ENCODE results near the gene CD84.
"Not testable (repeated sequence)": the region's sequence is repeated elsewhere in the genome, so short reads cannot be mapped to it uniquely, and the experiment has no call there.

CD84 gene

GRCh38 chr1:160569806-160570205 lies 9.5 kb downstream of the CD84 start:
- no peak for TF ChIP-seq CTCF (IDR thresholded peaks at IDR 0.05; ENCODE audit: insufficient read depth, low read length, missing control alignments)

GRCh38 chr1:160567858-160568682 lies 11.2 kb downstream of the CD84 start:
- H3K4me3 ChIP-seq (ENCODE audit: low read depth, low read length): no peak overlapping the region
- ChIA-PET POLR2A (no interaction called here), CTCF (no interaction called here)
- no peak for DNase-seq (ENCODE audit: low read depth, low spot score)
- TF ChIP-seq CTCF (IDR thresholded peaks at IDR 0.05; ENCODE audit: insufficient read depth, low read length, missing control alignments): no peak

More at GRCh38 chr1:160569806-160570205, 9.5 kb downstream of the CD84 start:
- ChIA-PET POLR2A (no interaction called here), CTCF (no interaction called here)
- no peak overlapping the region for H3K4me3 ChIP-seq (ENCODE audit: low read depth, low read length)
- no peak for DNase-seq (ENCODE audit: low read depth, low spot score)

- ChIA-PET CTCF (no interaction called here), POLR2A (no interaction called here)
- no peak overlapping the region for H3K4me3 ChIP-seq (ENCODE audit: low read depth, low read length)
- no peak for TF ChIP-seq CTCF (IDR thresholded peaks at IDR 0.05; ENCODE audit: insufficient read depth, low read length, missing control alignments)
- no peak for DNase-seq (ENCODE audit: low read depth, low spot score)
Measured at GRCh38 chr1:160567341-160567740, 12.0 kb downstream of the CD84 start.

GRCh38 chr1:160565564-160565963 lies 13.7 kb downstream of the CD84 start:
- no peak overlapping the region for H3K4me3 ChIP-seq (ENCODE audit: low read depth, low read length)
- CTCF ChIA-PET: no interaction called here
- POLR2A ChIA-PET: no interaction called here
- no peak for TF ChIP-seq CTCF (IDR thresholded peaks at IDR 0.05; ENCODE audit: insufficient read depth, low read length, missing control alignments)
- no peak for DNase-seq (ENCODE audit: low read depth, low spot score)

GRCh38 chr1:160563230-160563629 lies 16.1 kb downstream of the CD84 start:
- CTCF ChIA-PET; H3K4me3 ChIP-seq (ENCODE audit: low read depth, low read length); POLR2A ChIA-PET; DNase-seq (ENCODE audit: low read depth, low spot score): not testable (repeated sequence)

- CTCF ChIA-PET; H3K4me3 ChIP-seq (ENCODE audit: low read depth, low read length); DNase-seq (ENCODE audit: low read depth, low spot score); POLR2A ChIA-PET: not testable (repeated sequence)
Measured at GRCh38 chr1:160562745-160563144, 16.6 kb downstream of the CD84 start.

- ChIA-PET CTCF (no interaction called here), POLR2A (no interaction called here)
- no peak for DNase-seq (ENCODE audit: low read depth, low spot score)
- TF ChIP-seq CTCF (IDR thresholded peaks at IDR 0.05; ENCODE audit: insufficient read depth, low read length, missing control alignments): no peak
- H3K4me3 ChIP-seq (ENCODE audit: low read depth, low read length): no peak overlapping the region
Measured at GRCh38 chr1:160560806-160561205, 18.5 kb downstream of the CD84 start.
